HG02885 (cell line): ENCODE measurements around the gene PRODH.
A peak's percentile ranks its signal among the peaks of the same experiment; 100 is the strongest.
"Not testable (repeated sequence)": the region's sequence is repeated elsewhere in the genome, so short reads cannot be mapped to it uniquely, and the experiment has no call there.

Experiments
- ATAC-seq: cut with Tn5 transposase; IDR thresholded peaks from one replicate; pipeline ENCODE4 v1.9.1; 2021; ENCODE audit warnings: mild to moderate bottlenecking; ENCODE audit not compliant: unreplicated experiment, poor library complexity

The PRODH gene

GRCh38 chr22:18914558-18914957, 21.5 kb downstream of the PRODH start:
- ATAC-seq = not testable (repeated sequence)

DNA sequence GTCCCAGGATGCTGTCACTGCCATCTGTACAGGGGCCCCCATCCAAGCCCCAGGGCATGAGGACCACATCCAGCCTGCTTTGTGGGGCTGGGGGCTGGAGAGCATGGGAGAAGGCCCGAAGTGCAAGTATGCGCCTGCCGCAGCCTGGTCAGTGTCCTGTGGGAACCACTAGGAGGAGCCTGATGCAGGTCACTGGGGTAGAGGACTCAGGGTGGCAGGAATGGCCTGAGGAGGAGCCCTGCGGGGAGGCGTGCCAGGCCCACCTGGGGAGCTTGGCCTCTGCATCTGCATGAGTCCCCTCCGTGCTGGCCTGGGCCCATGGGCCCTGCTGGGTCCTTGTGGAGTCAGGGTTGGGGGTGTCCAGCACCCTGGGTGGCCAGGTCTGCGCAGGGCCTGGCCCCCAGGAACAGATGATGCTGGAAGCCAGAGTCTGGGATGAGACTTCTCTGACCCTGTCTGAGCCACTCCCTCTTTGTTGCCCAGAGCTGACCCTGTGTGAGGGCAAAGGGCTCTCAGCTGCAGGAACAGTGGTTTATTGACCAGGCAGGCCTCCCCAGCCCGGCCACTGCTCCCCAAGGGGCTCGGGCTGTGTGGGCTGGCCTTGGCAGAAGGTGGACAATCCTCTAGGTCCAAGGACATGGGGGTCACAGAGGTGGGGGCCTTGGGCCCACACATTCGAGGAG, 23.7 kb downstream of the PRODH start:
- not testable (repeated sequence) for ATAC-seq

DNA sequence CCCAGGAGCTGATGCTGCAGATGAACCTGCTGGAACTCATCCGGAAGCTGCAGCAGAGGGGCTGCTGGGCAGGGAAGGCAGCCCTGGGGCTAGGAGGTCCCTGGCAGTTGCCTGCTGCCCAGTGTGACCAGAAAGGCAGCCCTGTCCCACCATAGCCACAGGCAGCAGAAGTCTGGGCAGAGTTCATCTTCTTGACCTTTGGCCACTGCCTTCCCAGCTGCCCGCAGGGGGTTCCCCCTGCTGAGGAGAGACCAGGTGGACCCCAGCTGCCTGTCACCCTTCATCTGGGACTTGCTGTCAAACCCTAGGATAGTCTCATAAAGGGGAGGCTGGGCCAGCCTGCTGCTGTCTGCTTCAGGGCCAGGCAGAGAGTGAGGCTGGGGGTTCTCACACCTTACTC, 24.6 kb downstream of the PRODH start:
- not testable (repeated sequence) for ATAC-seq

DNA sequence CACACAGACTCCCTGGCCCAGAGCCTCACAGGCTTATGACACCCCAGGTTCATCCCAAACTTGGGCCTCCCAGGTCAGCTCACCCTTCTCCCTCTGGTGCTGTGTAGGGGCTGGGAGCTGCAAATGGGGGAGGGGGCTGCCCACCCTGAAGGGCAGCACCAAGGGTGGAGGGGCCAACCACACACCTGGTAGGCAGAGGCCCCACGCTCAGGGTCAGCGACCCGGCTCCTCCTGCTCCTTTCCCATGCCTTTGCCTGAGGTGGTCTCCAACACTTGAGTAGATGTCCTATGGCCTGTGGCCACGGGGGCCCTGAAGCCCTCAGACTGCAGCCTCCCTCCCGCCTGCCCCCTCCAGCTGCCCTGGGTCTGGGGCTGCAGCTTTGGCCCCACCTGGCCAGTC, 26.5 kb downstream of the PRODH start:
- no peak for ATAC-seq

DNA sequence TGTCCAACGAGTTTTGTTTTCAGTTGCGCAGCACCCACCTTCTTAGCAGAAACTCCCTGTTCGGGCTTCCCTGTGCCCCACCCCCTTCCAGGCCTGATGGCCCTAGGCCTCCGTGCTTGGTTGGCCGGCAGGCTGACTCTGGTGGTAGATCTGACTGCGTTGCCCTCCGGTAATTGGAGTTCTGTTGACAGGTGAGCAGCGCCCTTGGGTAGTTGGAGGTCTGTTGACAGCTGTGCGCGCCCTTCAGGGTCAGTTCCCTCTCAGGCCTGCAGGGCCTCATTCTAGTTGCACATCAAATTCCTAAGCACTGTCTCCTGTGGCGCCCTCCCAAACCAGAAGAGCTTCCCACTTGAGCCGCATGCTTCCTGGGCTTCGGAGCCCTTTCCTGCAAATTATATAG, 29.2 kb downstream of the PRODH start:
- ATAC-seq = no peak

- not testable (repeated sequence) for ATAC-seq
Observed at GRCh38 chr22:18906410-18906745, 29.7 kb downstream of the PRODH start.

- ATAC-seq = peak; percentile 94
Observed at GRCh38 chr22:18905540-18906409, 30.3 kb downstream of the PRODH start, which contains the start of gene DGCR6. DGCR6 (plus strand) TSS chr22:18906320; CDS start chr22:18906375, 55 bp downstream.

GRCh38 chr22:18896037-18896657, 39.9 kb downstream of the PRODH start:
- not testable (repeated sequence) for ATAC-seq

- not testable (repeated sequence) for ATAC-seq
Observed at GRCh38 chr22:18893775-18894174, 42.3 kb downstream of the PRODH start.

GRCh38 chr22:18890510-18891192, 45.4 kb downstream of the PRODH start:
- not testable (repeated sequence) for ATAC-seq

DNA sequence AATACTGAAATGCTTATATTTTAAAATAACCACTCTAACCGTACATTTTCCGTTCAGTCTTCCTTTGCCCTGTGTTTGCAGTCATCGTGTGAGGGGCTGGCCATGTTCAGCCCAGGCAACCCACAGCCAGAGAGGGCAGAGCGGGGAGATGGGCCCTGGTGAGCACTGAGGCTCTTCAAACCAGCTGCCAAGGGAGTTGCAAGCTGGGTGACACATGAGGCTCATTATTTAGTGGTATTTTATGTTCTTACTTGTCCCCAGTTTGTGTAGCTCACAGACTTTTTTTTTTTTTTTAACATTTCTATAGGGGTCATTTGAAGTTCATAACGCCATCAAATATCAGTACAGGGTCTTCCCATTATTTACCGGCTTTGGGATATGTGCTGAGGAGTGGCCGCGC, 48.0 kb downstream of the PRODH start:
- no peak for ATAC-seq

DNA sequence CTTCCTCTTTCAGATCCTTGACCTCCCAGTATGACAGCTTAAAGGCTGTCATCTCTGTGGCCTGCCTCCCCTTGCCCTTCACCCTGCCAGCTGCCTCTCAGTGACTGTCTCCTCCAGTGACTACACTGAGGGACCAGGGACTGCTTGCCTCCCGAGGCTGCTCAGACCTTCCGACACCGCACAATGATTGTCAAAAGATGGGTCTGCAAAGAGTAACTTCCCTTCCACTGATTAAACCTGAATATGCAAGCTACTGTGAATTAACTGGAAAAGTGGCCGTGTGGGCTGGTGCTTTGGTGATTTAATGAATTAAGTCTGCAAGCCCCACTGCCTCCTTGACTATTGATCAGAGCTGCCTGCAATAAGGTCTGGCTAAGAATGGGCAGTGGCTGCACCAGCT, 51.6 kb downstream of the PRODH start:
- not testable (repeated sequence) for ATAC-seq

DNA sequence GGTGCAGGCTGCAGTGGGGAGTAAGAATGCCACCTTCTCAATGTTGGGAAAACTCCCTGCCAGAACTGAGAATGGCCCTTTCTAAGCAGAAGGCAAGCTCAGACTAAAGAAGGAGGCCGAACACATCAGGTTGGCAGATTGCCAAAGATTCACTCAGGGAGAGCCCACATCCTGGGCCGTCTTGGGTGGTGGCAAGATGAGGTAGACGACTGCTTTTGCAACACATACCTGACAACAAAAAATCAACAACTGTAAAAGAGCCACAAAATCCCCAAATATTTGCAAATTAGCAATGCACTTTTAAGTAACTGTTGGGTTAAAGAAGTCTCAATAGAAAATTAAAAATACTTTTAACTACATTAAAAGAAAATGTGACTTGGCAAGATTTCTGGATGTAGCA, 54.8 kb downstream of the PRODH start:
- ATAC-seq = not testable (repeated sequence)
